K562 (cell line): Measurements from ENCODE around the gene EPO. TPM values are rescaled to one million over a fixed set of nuclear protein-coding genes. Genes with fewer than 3 reads are reported as not detected.

Experiments
- EP300 ChIP-seq: IDR thresholded peaks from 2 replicates; pipeline ENCODE4 v1.6.1; 2012; ENCODE audit warnings: low read length, improper control_type of control experiment
- EP400 ChIP-seq: fragments of 450-650 bp; IDR thresholded peaks from 2 replicates; pipeline ENCODE4 v1.6.1; 2017; ENCODE audit warnings: antibody characterized with exemption, mild to moderate bottlenecking, moderate library complexity
- FOXP4 ChIP-seq: sonication (generic); formaldehyde crosslinking; IDR thresholded peaks from 2 replicates; pipeline ENCODE4 v1.8.0; 2022; ENCODE audit warnings: mild to moderate bottlenecking, missing genetic modification reagents, borderline replicate concordance
- HCFC1 ChIP-seq: IDR thresholded peaks from 2 replicates; pipeline ENCODE4 v1.6.1; 2012; ENCODE audit warnings: low read depth, low read length, improper control_type of control experiment
- KDM2B ChIP-seq: fragments of 250-450 bp; sonication (Bioruptor Pico); IDR thresholded peaks from 2 replicates; pipeline ENCODE4 v1.8.0; 2021; ENCODE audit warnings: mild to moderate bottlenecking, moderate library complexity
- KLF13 ChIP-seq: fragments of 450-650 bp; IDR thresholded peaks from 2 replicates; pipeline ENCODE4 v1.6.1; 2016; ENCODE audit warnings: missing genetic modification characterization, low read depth, mild to moderate bottlenecking, missing compliant biosample characterization, moderate library complexity, borderline replicate concordance
- LARP7 ChIP-seq: fragments of 450-650 bp; IDR thresholded peaks from 2 replicates; pipeline ENCODE4 v1.6.1; 2016
- NBN ChIP-seq: fragments of 450-650 bp; IDR thresholded peaks from 2 replicates; pipeline ENCODE4 v1.6.1; 2016; ENCODE audit warnings: low read depth, mild to moderate bottlenecking
- NCOA2 ChIP-seq, 2 experiments: fragments of 450-650 bp; IDR thresholded peaks; 2 replicates each; pipeline ENCODE4 v1.6.1; 2018; ENCODE audit warnings: mild to moderate bottlenecking in 2 of 2, moderate library complexity in 1 of 2; ENCODE audit not compliant: partially characterized antibody in 2 of 2
- NR0B1 ChIP-seq: fragments of 450-650 bp; IDR thresholded peaks from one replicate; pipeline ENCODE4 v1.6.1; 2018; ENCODE audit warnings: mild to moderate bottlenecking, moderate library complexity; ENCODE audit not compliant: partially characterized antibody
- PHF8 ChIP-seq: fragments of 200-600 bp; sonication (generic); IDR thresholded peaks from 2 replicates; pipeline ENCODE4 v1.6.1; 2012; ENCODE audit warnings: mixed run types, mild to moderate bottlenecking, inconsistent platforms, low read length, moderate library complexity, borderline replicate concordance
- POU5F1 ChIP-seq: fragments of 150-350 bp; IDR thresholded peaks from 2 replicates; pipeline ENCODE4 v1.6.1; 2014; ENCODE audit warnings: borderline replicate concordance, low read length, low read depth, mild to moderate bottlenecking; ENCODE audit not compliant: partially characterized antibody
- TAF15 ChIP-seq: fragments of 200-400 bp; formaldehyde crosslinking; IDR thresholded peaks from 2 replicates; pipeline ENCODE4 v1.6.1; 2017; ENCODE audit warnings: mild to moderate bottlenecking, low read depth, low read length, moderate library complexity
- THAP7 ChIP-seq: fragments of 250-450 bp; sonication (Bioruptor Pico); IDR thresholded peaks from 2 replicates; pipeline ENCODE4 v1.5.0; 2021
- USF1 ChIP-seq: sonication (generic); formaldehyde crosslinking; IDR thresholded peaks from 2 replicates; pipeline ENCODE4 v1.9.0; 2022; ENCODE audit warnings: mild to moderate bottlenecking, missing genetic modification reagents
- ZBTB2 ChIP-seq: fragments of 450-650 bp; IDR thresholded peaks from 2 replicates; pipeline ENCODE4 v1.6.1; 2016; ENCODE audit warnings: antibody characterized with exemption
- ZNF140 ChIP-seq: fragments of 250-450 bp; sonication (Bioruptor Pico); IDR thresholded peaks from 2 replicates; pipeline ENCODE4 v1.8.0; 2021; ENCODE audit warnings: moderate library complexity, mild to moderate bottlenecking, inconsistent platforms
- ZNF174 ChIP-seq: fragments of 250-450 bp; sonication (Bioruptor Pico); IDR thresholded peaks from 2 replicates; pipeline ENCODE4 v1.4.0; 2020; ENCODE audit warnings: mild to moderate bottlenecking
- ZNF41 ChIP-seq: fragments of 250-450 bp; sonication (Bioruptor Pico); conservative IDR thresholded peaks from 2 replicates; pipeline ENCODE4 v1.4.0; 2020; ENCODE audit warnings: mild to moderate bottlenecking
- ZNF445 ChIP-seq: fragments of 250-450 bp; sonication (Bioruptor Pico); IDR thresholded peaks from 2 replicates; pipeline ENCODE4 v1.4.0; 2020; ENCODE audit warnings: low read depth, mild to moderate bottlenecking, moderate library complexity
- ZZZ3 ChIP-seq: fragments of 450-650 bp; IDR thresholded peaks from 2 replicates; pipeline ENCODE4 v1.6.1; 2016; ENCODE audit warnings: antibody characterized with exemption, mild to moderate bottlenecking, moderate library complexity
- polyA plus RNA-seq, 8 experiments: library from polyadenylated mRNA; depleted of rRNA in 4 of 8; stranded (reverse) in 5 of 8; unstranded in 3 of 8; fragments of >200 nt; fragmentation: Nextera tagmentation in 2 of 8; fragmentation: Illumina TruSeq in 1 of 8; extraction: Ambion mirVana in 2 of 8; extraction: Trizol in 1 of 8; gene quantifications; 2 replicates each; pipeline versions ENCODE4 v1.2.1 to v1.2.3, GENCODE V29; 2011 to 2014; ENCODE audit warnings: inconsistent platforms in 1 of 8, missing spikeins in 1 of 8
- total RNA-seq, 7 experiments: library from RNA; depleted of rRNA in 6 of 7; stranded (reverse); fragments of >200 nt in 6 of 7; fragmentation: Illumina TruSeq in 2 of 7; extraction: Trizol in 2 of 7; gene quantifications; 2 replicates each; pipeline versions ENCODE4 v1.2.1 to v1.2.3, GENCODE V29; 2011 to 2021; ENCODE audit warnings: low replicate concordance in 1 of 7

Gene EPO
- total and polyA plus RNA-seq, 9 of the 15 experiments (the other 6 are each of a cell fraction or from before 2014, with no cell fraction given), result 0.06 to 0.41 (median 0.07) TPM; not detected in 6

GRCh38 chr7:100705753-100706671 lies 14.3 kb upstream of the EPO start, which contains the start of gene POP7 (continued):
- TF ChIP-seq ZBTB2 (peak; percentile 88; the same call in 1 of the 2 replicates), NBN (no peak; the same call in 1 of the 2 replicates), ZZZ3 (peak; percentile 88), LARP7 (peak; percentile 88; the same call in 1 of the 2 replicates), THAP7 (CRISPR knock-in tag) (no peak), PHF8 (peak; percentile 95; the same call in 1 of the 2 replicates), NR0B1 (no peak), NCOA2 (IDR thresholded peaks at IDR 0.05; ENCODE audit: partially characterized antibody in 2 of 2) (no peak), ZNF445 (CRISPR knock-in tag) (no peak), ZNF174 (CRISPR knock-in tag) (no peak), USF1 (CRISPR knock-in tag) (peak; percentile 65), EP300 (0 out of 2 replicates have a peak, but pooled peaks have one; percentile 31), KLF13 (tag) (peak; percentile 29; the same call in 1 of the 2 replicates), FOXP4 (CRISPR knock-in tag) (no peak), HCFC1 (peak; percentile 68; the same call in 1 of the 2 replicates), KDM2B (CRISPR knock-in tag) (peak; percentile 65; the same call in 1 of the 2 replicates), ZNF140 (CRISPR knock-in tag) (no peak), ZNF41 (CRISPR knock-in tag) (no peak), EP400 (peak; percentile 94), TAF15 (no peak), POU5F1 (peak; percentile 96)
